GOT3 (cell line): ENCODE measurements around the gene CHPF.

Experiments
- DNase-seq: peaks from one replicate; lab custom pipeline; 2025; ENCODE audit warnings: mixed read lengths; lab: John Stamatoyannopoulos, UW

Gene CHPF

GRCh38 chr2:219532378-219532649, 11.3 kb downstream of the CHPF start:
- DNase-seq, result no peak

DNA sequence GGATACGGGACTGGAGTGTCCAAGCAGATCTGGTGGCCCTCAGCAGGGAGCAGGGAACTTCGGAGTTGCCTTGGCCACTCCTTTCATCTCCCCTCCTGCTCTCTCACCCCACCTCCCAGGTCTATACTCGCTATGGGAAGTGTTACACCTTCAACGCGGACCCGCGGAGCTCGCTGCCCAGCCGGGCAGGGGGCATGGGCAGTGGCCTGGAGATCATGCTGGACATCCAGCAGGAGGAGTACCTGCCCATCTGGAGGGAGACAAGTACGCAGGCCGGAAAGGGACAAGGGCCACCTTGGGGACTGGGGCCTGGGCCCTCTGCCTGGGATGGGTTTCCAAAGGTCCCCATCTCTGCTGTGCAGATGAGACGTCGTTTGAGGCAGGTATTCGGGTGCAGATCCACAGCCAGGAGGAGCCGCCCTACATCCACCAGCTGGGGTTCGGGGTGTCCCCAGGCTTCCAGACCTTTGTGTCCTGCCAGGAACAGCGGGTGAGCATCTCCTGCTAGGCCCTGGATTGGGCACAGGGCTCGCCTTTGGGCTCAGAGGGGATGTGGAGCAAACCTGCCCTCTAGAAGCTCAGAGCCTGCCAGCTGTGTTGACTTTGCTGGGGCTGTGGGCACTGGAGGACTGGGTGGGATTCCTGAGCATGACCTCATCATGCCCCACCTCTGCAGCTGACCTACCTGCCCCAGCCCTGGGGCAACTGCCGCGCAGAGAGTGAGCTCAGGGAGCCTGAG, 11.8 kb downstream of the CHPF start:
- no peak for DNase-seq

DNA sequence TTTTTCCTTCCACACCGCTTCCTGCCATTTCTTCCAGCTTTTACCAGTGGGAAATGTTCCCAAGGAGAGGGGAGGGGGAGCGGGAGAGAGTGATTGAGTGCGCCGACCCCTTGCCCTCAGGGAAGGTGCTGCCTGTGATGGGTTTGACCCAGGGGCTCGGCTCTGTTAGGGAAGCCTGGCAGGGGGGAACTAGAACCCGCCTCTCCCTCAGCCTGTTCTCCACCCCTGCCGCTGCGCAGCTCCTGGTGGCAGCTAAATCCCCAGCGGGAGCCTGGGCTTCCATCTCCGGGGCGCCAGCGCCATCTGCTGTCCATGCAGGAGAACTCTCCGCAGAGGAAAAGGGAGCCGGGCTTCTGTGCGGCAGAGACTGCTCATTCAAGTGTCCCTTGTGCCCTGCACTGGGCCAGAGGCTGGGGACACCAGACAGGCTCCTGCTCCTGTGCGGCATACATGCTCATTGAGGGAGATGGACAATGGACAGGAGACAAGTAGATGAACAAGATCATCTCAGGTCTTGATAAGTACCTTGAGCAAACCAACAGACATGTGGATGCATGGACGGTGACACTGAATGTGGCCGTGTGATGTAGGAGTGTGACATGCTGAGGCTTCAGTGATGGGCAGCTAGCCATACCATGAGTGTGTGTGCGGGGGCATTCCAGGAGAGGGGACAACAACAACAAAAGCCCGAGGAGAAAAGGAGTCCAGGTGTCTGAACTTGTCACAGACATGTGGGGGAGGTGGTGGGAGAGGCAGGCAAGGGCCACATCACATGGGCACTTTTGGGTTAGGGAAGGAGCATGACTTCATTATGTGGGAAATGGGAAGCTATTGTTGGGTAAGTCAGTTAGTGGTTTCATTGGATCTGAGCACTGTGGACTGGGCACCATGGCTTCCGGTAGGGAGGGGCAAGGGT, 13.3 kb downstream of the CHPF start:
- peak; percentile 66 for DNase-seq

GRCh38 chr2:219527472-219527871, 16.1 kb downstream of the CHPF start:
- no peak for DNase-seq

DNA sequence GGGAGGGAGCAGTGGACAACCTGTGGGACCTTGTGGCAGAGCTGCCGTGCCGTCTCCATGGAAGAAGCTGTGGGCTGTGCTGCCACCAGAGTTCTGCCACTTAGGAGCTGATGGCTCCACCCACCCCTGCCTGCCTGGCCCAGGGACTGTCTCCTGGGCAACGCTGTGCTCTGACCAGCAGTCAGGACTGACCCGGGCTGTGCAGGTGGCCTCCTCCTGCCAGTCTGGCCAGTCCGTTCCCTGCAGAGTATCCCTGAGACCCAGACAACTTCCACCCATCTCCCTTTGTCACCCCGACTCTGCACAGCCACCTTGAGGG, 16.6 kb downstream of the CHPF start:
- DNase-seq, result no peak

DNA sequence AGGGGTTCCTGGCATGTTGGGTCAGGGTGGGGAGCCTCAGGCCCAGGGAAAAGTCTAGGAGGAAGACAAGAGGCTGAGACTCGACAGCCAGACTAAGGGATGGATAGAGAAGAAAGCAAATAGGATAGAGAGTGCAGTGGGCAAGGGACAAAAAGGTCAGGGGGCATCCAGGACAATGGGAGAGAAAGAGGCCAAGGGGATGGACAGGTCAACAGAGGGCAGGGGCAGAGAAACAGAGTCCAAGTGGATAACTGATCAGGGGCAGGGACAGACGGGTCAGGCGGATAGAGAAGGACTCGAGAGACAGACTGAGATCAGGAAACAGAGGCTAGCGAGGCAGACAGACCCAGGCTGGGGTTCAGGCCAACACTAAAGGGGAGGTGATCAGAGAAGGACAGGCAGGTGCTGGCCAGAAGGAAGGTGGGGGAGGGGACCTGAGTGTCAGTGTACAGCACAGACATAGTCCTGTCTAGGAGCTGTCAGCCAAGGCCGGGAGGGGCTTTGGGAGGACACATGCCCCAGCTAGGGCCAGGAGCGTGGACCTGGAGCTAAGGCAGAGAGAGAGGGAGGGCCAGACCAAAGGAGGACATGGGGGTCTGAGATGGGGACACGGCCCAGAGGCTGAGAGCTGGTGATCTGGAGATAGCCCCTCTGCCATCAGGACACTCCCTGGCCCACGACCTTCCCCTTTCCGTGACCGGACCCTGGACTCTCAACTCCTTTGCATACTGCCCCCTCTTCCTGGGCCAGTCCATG, 17.1 kb downstream of the CHPF start:
- no peak for DNase-seq

GRCh38 chr2:219525533-219526232, 17.9 kb downstream of the CHPF start:
- no peak for DNase-seq

DNA sequence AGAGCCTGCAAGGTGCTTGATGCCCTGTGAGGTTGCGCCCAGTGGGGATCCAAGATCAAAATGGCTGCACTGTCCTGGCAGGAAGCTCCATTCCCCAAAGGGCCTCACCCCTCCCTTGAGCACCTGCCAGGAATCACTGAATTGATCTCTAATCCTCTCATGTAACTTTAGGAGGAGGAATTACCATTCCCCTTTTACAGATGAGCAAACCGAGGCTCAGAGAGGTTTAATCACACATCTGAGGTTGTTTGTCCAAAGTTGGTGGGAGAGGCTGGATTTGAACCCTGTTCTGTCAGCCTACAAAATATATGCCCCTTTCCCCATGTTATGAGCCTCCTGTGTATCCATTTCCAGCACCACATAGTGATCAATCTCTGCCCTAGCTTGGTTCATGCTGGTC, 18.8 kb downstream of the CHPF start:
- DNase-seq, result no peak

DNA sequence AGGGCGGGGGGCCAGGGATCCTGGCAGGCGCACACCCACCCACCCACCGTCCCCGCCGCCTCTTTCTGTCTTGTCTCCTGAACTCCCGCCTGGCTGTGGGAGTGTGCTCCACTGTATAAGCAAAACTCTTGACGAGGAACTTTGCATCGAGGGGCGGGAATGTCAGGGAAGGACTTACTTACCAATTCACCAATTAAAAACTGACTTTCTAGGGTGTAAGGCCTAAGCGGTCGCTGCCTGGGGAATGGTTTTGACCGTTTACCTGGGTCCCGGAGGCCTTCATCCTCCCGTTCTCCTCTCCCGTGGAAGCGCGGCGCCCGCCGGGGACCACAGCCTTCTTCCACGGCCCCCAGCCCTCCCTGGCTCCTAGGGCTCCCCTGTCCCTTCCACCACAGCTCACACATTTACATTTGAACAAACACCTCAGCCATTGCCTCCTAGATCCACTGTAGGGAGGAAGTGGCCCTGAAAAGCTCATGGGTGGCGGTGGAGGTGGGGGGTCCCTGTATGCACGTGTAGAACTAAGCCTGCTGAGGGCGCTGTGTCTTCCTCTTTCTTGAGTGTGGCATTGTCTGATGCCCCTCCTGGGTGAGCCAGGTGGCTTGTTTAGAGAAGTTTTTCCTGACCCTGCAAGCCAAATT, 20.5 kb downstream of the CHPF start:
- DNase-seq, result no peak

DNA sequence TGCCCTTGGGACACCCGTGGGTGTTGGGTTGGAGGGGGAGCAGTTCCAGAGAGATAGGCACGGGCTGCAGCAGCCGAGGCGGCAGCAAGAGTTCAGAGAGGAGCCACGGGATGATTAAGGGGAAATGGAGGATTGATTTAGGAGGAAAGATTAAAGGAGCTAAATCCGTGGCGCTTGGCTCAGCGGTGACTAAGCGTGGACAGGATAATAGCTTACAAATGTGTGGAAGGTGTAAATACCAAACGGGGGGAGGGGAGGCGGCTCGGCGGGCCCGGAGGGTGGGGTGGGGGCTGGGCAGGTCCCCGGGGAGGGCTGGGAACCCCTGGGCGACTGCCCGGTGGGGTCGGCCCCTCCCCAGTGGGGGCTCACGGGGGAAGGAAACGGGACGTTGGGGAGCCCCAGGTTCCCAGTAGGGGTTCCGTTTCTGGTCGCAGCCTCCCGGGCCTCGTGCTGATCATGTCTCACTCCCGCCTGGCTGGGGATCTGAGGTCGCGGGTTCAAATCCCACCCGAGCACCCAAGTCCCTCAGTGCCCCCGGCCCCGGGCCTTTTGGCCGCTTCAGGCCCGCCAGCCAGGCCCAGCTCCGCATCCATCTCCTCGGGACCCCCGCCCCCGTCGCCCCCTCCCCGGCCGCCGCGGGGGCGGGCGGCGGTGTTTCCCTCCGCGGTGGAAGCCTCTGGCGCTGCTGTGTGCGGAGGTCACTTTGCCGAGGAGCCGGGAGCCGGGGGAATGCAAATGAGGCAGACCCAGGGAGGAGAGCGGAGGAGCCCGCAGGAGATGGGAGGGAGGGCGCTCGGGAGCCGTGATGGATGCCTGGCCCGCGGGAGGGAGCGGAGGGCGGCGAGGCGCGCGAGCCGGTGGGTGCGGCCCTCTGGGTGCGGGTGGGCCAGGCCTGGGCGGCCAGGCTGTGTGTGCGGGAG, 21.2 kb downstream of the CHPF start:
- no peak for DNase-seq

- peak; percentile 27 for DNase-seq
Measured at GRCh38 chr2:219521066-219521880, 22.3 kb downstream of the CHPF start.

DNA sequence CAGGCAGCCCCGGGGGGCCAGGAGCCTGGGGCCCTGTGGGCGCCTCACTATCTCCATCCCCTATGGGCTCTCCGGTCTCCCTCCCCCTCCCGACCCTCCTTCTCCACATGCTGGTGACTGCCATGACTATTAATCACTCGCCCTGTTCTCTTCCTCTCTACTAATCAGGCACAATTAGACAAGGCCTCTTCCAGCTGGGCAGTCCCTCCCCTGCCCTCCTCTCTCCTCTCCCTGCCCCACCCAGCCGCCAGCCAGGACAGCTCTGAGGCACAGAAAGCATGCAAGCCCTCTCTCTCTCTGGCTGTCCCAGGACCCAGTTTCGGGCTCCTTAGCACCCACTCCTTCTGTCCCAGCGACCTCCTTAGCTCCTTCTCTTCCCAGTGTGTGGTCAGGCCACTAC, 23.5 kb downstream of the CHPF start:
- no peak for DNase-seq

GRCh38 chr2:219519526-219519916, 24.1 kb downstream of the CHPF start:
- DNase-seq, result no peak

GRCh38 chr2:219517954-219518778, 25.4 kb downstream of the CHPF start:
- DNase-seq, result no peak

GRCh38 chr2:219516888-219517287, 26.7 kb downstream of the CHPF start:
- DNase-seq, result no peak

GRCh38 chr2:219515874-219516629, 27.6 kb downstream of the CHPF start:
- no peak for DNase-seq

DNA sequence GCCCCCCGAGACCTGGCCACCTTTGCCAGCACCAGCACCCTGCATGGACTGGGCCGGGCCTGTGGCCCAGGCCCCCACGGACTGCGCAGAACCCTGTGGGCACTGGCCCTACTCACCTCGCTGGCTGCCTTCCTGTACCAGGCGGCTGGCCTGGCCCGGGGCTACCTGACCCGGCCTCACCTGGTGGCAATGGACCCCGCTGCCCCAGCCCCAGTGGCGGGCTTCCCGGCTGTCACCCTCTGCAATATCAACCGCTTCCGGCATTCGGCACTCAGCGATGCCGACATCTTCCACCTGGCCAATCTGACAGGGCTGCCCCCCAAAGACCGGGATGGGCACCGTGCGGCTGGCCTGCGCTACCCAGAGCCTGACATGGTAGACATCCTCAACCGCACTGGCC, 28.8 kb downstream of the CHPF start:
- DNase-seq, result no peak

GRCh38 chr2:219514196-219514761, 29.3 kb downstream of the CHPF start, which contains the start of gene ASIC4:
ASIC4 (plus strand) TSS chr2:219514482; CDS start chr2:219514725, 243 bp downstream.
- DNase-seq, result no peak
